GM19240 (cell line): ENCODE measurements around the gene MYBPC1.
"Not testable (repeated sequence)": the region's sequence is repeated elsewhere in the genome, so short reads cannot be mapped to it uniquely, and the experiment has no call there.

Experiments used
- DNase-seq: peaks from one replicate; pipeline ENCODE4 v3.0.0; 2011; ENCODE audit warnings: low spot score; ENCODE audit not compliant: insufficient read length

The MYBPC1 gene

DNA sequence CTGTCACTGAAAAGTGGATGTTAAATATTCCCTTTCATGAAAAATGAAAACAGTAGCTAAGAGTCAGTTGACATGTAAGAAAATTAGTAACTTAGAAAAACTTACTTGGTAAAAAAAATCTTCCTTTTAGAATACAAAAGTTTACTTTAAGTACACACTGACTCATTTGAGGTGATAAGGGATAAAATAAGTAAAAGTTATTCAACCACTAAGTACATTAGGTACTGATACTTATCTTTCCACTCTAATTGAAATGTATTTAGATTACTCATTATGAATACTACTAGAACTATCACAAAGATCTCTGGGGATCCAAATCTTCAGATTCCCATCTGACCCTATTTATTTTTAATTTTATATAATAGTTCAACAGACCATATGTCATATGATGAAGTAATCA, 132.3 kb downstream of the MYBPC1 start:
- no peak for DNase-seq

DNA sequence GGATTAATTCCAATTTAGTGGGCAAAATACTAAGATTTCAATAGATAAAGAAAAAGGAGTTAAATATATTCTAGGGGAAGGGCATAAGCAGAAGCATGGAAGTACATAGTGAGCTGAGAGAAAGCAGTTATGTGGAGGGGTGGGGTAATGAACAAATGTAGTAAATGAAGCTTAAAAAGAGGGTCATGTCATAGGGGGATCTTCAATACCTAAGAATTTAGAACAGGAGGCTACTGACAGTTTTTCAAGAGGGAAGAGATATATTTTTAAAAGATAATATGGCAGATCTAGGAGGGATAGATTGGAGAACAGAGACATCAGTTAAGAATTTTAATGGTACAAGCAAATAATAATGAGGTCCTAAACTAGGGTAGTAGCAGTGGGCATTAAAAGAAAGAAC, 135.1 kb downstream of the MYBPC1 start:
- no peak for DNase-seq

- no peak for DNase-seq
Observed at GRCh38 chr12:101732318-101732717, 137.5 kb downstream of the MYBPC1 start.

DNA sequence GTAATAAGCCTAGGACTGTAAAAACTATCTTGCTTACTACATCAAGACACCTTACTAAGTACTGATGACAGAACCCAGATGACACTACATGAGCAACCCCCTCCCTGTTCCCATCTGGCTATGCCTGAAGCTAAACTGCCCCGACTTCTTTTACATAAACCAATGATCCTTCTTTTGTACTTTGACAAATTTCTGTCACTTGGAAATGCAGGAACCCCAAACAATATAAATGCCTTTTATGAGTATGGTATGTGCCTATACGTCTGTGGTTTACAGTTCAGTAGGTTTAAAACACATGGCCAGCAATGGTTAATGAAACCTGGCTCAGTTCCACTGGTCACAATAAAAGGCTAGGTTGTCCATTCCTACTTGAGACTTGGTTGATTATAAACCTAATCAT, 138.4 kb downstream of the MYBPC1 start:
- no peak for DNase-seq

DNA sequence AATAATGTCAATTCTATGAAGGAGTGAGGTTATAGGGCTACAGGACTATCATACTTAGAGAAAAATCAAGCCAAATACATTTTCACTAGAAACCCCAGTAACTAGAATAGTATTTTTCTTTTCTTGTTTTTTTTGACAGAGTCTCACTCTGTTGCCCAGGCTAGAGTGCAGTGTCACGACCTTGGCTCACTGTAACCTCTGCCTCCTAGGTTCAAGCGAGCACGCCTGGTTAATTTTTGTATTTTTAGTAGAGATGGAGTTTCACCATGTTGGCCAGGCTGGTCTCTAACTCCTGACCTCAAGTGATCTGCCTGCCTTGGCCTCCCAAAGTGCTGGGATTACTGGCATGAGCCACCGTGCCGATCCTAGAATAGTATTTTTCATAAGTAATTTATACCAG, 139.7 kb downstream of the MYBPC1 start:
- not testable (repeated sequence) for DNase-seq
